ENCODE data around the gene TMEM37.

The TMEM37 gene

DNA sequence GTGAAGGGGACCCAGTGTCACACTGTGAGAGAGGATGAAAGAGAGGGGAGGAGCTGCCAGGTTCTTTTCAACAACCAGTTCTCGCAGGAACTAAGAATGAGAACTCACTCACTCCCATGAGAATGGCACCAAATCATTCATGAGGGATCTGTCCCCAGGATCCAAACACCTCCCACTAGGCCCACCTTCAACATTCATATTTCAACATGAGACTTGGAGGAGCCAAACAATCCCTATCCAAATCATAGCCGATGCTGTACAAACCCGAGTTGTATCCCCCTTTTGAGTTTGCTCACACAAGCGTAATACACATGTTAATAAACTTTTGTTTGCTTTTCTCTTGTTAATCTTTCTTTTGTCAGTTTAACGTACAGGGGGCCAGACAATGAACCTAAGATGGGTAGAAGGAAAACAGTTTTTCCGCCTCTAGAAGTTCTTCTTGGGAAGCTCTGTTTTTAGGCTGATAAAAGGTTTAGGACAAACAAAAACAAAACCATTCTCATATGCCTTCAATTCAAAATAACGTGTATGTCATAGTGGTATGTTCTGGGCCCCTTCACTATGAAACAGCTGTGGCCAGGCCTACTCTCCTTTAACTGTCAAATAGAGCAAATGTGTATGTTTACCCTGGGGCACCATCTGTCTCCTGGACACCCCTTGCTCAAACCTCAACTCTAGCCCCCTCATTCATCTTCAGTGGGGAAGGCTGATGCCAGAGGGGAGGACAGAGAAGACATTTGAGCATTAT, 9.1 kb upstream of the TMEM37 start:
- no peak overlapping the region for H3K4me3 ChIP-seq (ENCODE audit: control insufficient read depth, low read depth, low read length)
- TF ChIP-seq, protein P1, sequence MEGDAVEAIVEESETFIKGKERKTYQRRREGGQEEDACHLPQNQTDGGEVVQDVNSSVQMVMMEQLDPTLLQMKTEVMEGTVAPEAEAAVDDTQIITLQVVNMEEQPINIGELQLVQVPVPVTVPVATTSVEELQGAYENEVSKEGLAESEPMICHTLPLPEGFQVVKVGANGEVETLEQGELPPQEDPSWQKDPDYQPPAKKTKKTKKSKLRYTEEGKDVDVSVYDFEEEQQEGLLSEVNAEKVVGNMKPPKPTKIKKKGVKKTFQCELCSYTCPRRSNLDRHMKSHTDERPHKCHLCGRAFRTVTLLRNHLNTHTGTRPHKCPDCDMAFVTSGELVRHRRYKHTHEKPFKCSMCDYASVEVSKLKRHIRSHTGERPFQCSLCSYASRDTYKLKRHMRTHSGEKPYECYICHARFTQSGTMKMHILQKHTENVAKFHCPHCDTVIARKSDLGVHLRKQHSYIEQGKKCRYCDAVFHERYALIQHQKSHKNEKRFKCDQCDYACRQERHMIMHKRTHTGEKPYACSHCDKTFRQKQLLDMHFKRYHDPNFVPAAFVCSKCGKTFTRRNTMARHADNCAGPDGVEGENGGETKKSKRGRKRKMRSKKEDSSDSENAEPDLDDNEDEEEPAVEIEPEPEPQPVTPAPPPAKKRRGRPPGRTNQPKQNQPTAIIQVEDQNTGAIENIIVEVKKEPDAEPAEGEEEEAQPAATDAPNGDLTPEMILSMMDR (conservative IDR thresholded peaks at IDR 0.05; ENCODE audit: control insufficient read depth, insufficient read depth, low read depth, low read length) = no peak
- DNase-seq (ENCODE audit: low read depth) = no peak

DNA sequence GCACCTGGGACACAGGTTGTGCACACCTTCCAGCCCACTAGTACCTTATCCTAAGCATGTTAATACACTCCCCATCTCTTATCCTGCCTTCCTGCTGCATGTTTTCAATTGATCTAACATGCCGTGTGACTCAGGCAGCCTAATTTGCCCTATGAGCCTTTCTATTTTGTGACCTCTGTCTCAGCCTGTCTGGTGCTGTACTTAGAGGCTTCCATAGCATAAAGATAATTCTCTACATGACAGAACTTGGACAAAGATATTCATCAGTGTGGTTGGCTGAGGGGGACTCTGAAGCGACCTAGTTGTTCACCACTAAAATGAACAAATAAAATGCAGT, 8.6 kb upstream of the TMEM37 start:
- TF ChIP-seq, protein P1 (conservative IDR thresholded peaks at IDR 0.05; ENCODE audit: control insufficient read depth, insufficient read depth, low read depth, low read length) = no peak
- DNase-seq (ENCODE audit: low read depth) = no peak
- H3K4me3 ChIP-seq (ENCODE audit: control insufficient read depth, low read depth, low read length) = no peak overlapping the region

DNA sequence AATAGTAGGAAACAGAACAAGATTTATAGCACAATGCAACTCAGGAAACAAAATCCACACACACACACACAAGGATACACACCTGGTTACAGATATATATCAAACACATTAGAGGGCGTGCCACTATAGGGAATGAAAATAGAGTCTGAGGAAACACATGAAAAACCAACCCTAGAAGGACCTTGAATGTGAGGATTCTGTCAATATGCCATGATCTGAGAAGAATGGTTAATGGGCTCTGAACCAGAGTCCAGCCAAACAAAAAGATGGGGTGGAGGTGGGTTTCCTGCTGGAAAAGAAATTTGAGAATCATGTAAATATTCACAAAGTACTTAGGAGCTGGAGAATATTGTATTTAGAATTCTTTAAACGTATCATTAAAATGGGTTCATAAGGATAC, 7.8 kb upstream of the TMEM37 start:
- TF ChIP-seq, protein P1 (conservative IDR thresholded peaks at IDR 0.05; ENCODE audit: control insufficient read depth, insufficient read depth, low read depth, low read length) = no peak
- no peak overlapping the region for H3K4me3 ChIP-seq (ENCODE audit: control insufficient read depth, low read depth, low read length)

DNA sequence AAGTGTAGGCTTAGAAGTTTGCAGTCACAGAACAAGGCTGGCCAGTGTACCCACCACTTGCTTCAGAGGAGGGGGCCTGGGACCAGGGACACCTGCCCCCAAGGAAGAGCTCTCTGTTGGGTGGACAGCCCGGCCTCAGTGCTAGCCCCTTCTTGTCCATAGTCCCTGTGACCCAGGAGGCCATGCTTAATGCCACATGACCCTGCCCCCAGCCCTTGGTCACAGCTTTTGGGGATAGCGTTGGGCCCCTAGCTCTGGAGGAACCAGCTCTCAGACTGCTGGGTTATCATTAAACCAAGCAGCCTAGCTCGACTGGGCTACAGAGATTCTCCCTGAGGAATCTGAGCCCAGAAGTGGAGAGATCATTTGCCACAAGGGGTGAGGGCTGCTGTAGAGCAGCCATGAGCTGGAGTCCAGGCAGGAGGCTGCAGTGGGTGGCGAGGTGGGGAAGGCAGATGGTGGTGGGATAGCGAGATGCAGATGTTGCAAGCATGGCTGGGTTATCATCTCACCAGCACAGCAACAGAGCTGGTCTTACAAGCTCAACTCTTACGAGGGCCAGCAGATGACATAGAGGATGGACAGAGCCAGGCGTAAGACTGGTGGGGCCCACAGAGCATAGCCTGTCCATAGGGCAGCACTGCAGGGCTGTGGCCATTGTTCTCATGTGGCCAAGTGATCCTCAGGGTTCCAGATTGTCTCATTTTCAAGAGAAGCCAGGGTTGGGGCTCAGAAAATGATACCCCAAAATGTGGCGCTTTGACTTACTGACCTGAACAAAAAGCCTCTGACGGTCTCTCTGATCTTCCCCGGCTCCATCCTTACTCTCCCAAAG, 7.2 kb upstream of the TMEM37 start:
- H3K4me3 ChIP-seq (ENCODE audit: control insufficient read depth, low read depth, low read length) = no peak overlapping the region
- TF ChIP-seq, protein P1 (conservative IDR thresholded peaks at IDR 0.05; ENCODE audit: control insufficient read depth, insufficient read depth, low read depth, low read length) = no peak
- no peak for DNase-seq (ENCODE audit: low read depth)

More for the DNA sequence above, 7.8 kb upstream of the TMEM37 start:
- no peak for DNase-seq (ENCODE audit: low read depth)

DNA sequence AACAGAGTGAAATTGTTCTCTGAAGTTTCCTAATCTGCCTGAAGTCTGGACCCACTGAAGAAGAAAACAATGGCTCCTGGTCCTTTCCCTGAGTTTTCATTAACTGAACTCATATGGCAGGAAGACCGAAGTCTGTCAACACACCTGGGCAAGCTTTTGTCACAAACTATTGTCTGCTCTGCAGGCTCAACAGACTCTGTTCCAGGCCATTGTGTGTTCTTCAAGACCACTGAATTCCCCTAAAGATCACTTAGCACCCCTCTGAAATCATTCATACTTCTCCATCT, 6.6 kb upstream of the TMEM37 start:
- no peak overlapping the region for H3K4me3 ChIP-seq (ENCODE audit: control insufficient read depth, low read depth, low read length)
- DNase-seq (ENCODE audit: low read depth) = no peak
- TF ChIP-seq, protein P1 (conservative IDR thresholded peaks at IDR 0.05; ENCODE audit: control insufficient read depth, insufficient read depth, low read depth, low read length) = no peak

DNA sequence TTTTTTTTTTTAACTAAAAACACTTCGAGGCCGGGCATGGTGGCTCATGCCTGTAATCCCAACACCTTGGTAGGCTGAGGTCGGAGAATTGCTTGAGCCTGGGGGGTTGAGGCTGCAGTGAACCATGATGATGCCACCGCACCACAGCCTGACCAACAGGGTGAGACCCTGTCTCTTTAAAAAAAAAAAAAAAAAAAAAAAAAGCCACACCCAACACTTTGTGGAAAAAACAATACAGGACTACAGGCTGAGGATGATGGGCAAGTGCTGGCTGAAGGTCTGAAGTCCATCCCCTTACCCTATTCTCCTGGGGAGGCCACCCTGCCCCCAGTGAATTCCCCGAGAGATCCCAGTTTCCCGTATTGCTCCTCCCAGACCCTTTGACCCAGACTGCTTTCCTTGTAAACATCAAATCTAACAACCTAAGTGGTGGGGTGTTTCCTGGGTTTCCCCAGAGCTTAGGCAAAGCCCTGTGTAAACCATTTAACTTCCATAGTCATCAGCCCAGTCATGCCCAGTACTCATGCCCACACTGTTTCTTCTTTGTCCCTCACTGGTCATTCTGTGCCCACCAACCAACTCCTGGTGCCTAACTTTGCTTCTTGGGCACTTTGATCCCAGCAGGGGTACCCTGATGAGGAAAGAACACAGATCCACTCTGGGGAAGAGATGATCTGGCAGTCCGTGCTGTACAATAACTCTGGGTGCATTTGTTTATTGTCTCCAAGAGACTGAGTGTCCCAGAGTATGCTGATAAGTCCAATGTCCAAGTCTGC, 5.8 kb upstream of the TMEM37 start:
- no peak overlapping the region for H3K4me3 ChIP-seq (ENCODE audit: control insufficient read depth, low read depth, low read length)
- DNase-seq (ENCODE audit: low read depth) = no peak

More for the DNA sequence above, 5.8 kb upstream of the TMEM37 start:
- TF ChIP-seq, protein P1 (conservative IDR thresholded peaks at IDR 0.05; ENCODE audit: control insufficient read depth, insufficient read depth, low read depth, low read length) = no peak

Data from fibroblast of mammary gland (primary cell).